ENCODE data around the gene PDE4D.
"Not testable (repeated sequence)": the region's sequence is repeated elsewhere in the genome, so short reads cannot be mapped to it uniquely, and the experiment has no call there.

The PDE4D gene

DNA sequence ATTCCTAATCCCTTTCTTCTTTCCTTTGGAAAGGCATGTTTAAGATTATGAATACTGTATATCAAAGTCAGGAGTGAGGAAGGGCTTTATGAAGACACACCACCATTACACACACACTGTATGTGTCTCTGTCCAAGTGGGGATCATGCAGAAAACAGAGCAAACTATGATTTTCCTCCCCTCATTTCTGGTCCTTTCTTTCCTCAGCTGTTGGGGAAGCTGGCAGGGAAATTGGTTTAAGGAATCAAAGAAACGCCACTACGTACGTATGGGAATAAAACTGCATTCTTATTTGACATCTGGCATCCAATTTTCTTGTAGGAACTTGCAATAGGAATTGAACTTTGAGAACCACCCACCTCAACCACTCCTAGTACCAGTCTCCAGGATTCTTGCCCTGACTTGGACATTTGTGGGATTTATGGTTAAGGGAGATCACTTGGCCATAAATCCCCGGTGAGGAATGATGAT lies 125.8 kb downstream of the PDE4D start:
- DNase-seq = no peak

DNA sequence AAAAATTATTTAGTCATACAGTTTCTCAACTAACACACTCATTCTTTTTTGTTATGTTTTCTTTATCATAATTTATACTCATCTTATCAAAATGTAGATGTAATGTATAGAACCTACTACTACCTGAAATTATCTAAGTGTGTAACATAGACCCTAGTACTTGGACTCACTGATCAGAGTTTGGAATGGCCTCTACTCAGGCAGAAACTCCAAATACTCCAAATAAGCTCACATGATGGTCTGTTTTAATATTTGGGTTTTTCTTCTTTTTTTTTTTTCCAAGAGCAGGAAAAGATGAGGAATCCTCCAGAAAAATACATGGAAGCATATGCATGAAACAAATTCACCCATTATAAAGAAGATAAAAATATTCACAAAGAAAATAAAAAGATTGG lies 126.3 kb downstream of the PDE4D start:
- no peak for DNase-seq

DNA sequence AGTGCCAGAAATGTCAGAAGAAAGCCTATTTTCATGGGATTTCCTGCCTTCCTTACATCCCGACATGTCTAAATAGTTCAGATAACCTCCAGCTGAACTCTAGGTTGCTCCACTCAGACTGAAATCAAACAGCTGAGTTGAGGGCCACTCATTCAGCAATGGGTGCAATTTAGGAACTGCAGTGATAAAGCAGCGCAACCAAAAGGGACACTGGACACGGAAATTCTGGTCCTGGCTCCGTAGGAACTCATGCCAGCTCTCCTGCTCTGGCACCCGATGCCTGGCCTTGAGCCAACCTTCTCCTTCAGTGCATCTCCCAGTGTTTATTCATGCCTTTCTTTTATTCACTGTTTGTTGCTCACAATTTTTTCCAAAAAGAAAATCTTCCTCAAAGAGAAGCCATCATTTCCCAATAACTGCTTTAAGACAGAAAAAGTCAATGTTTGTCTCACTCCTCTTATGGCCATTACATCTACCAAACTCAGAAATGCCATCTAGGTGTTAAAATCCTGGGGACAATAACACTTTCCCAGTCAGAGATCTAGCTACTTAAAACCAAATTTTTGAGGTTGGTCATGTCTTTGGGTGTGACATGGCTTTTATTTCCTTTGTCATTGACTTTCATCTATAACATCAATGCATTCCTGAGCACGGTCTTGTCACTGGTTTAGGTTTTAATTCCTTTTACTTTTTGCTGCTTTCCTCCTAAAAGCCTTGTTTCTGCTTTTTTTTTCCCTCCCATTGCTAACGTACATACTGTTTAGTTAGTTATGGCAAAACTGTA lies 126.9 kb downstream of the PDE4D start:
- no peak for DNase-seq

DNA sequence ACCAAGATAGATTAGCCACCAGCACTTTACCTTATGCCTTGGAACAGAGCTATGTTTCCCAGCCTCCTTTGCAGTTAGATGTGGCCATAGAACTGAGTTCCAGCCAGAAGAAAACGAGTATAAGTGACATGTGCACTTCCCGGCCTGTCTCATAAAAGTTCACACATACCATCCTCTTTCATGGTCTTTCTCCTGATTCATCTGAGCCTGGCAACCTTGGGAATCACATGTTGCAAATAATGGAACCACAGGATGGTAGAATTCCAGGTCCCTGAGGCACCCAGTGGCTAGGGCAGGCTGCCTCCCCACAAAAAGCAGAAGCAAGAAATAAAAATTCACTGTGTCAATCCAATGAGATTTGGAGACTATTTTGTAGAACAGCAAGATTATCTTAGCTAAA lies 128.1 kb downstream of the PDE4D start:
- no peak for DNase-seq

DNA sequence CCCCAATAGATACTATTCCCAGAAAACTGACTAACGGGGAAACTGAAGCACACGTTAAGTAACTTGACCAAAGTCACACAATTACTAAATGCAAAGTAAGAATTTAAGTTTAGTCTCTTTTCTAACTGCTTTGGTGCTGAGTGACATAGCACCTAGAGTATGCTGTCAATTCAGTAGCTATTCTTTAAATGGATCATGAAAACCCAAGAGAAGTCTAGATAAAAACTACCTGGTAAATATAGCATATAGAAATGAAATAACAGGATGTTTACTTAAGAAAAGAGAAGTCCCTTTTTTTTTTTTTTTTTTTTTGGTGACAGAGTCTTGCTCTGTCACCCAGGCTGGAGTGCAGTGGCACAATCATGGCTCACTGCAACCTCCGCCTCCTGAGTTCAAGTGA lies 129.2 kb downstream of the PDE4D start:
- no peak for DNase-seq

DNA sequence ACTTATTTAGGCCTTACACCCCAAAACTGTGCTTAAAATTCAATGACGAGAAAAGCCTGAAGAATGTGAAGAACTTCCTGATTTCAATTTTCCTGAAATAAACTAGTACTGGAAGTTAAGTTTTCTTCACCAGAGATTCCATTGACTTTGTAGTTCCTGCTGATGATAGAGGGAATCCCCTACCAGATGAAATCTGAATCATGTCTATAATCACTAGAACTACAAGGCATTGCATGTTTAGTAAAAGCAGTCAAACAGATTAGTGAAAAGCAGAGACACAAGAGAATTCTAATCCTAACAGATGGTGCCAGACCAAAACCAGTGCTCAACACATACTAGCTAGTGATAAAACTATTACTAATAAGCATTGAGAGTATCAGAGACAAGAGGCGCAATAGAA lies 130.0 kb downstream of the PDE4D start:
- DNase-seq = no peak

DNA sequence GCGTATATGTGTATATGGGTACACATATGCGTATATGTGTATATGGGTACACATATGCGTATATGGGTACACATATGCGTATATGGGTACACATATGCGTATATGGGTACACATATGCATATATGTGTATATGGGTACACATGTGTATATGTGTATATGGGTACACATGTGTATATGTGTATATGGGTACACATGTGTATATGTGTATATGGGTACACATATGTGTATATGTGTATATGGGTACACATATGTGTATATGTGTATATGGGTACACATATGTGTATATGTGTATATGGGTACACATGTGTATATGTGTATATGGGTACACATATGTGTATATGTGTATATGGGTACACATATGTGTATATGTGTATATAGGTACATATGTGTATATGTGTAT lies 131.3 kb downstream of the PDE4D start:
- not testable (repeated sequence) for DNase-seq

DNA sequence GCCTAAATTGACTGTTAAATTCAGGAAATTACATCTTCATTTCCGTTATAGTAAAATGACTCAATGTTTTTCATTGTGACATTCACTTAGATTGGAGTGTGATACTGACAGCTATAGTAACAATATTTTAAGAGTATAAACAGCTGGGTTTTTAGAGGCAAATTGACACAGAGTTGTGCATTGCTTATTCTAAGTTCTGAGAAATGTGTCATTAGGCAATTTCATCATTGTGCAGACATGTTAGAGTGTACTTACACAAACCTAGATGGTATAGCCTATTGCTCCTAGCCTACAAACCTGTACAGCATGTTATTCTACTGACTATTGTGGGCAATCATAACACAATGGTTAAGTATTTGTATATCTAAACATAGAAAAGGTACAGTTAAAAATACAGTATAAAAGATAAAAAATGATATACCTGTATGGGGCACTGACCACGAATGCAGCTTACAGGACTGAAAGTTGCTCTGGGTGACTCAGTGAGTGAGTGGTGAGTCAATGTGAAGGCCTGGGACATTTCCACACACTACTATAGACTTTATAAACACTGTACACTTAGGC lies 132.7 kb downstream of the PDE4D start:
- peak; percentile 66 for DNase-seq

DNA sequence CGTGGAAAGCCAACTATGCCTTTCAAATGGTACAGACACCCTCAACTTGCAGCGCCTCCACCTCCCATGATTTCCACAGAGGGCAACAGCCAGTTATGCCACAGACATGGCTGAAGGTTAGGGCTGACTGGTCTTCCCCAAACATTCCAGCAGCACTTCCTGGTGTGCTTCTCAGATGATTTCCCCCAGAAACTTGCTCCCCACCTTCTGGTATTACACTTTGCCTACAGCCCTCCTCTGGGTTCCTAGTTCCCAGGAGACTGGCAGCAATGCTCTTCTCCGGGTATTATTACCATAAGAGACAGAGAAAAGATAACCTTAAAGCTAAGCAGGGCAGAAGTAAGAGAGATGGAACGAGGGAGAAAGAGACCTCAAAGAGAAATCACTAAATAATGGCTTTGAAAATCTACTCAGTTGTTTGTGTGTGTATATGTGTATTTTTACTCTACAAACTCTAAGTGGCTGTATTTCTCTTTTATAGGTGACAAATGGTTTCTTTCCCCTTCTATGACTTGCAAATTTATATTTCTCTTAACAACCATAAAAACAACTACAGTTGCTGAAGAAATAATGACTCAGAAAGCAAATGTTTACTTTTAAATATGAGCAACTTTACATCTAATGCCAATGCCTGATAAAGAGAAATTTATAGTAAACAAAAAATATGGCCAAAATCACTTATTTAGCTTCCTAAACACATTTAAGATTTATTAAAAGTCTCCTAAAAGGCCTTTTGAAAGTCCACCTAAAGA lies 133.8 kb downstream of the PDE4D start:
- no peak for DNase-seq

DNA sequence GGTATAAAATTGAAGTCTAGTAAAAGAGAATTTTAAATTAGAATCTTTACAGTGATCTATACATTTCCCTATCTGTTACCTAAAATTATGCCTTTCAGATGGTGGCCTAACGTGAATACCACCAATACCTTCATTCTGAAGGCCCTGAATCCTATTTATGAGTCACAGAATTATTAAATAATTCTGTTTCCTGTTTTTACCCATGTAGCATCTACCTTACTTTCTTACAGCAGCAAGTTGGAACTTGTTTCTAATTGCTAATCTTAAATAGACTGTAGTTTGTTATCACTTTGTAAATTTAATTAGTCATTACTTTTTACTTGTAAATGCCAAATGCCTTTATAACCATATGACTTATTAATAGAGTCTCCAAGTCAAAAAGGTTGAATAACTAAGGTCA lies 135.0 kb downstream of the PDE4D start:
- no peak for DNase-seq

DNA sequence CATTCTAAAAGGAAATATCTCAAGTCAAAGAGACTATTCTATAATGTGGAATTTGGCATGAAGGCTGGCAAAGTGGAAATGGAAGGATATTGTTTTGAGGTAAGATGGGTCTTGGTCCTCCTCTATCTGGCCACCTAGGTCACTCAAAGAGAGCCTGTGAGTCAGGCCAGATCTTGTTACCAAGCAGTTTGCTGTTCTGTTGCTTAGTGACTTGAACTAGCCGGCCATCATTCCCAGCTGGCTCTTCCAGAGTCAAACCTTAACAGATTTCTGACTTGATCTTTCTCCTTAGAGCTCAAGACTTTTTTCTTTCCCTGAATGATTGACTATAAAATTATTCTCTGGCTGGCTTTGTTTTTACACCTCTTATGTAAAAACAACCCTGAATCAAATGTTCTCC lies 136.1 kb downstream of the PDE4D start:
- DNase-seq = no peak

DNA sequence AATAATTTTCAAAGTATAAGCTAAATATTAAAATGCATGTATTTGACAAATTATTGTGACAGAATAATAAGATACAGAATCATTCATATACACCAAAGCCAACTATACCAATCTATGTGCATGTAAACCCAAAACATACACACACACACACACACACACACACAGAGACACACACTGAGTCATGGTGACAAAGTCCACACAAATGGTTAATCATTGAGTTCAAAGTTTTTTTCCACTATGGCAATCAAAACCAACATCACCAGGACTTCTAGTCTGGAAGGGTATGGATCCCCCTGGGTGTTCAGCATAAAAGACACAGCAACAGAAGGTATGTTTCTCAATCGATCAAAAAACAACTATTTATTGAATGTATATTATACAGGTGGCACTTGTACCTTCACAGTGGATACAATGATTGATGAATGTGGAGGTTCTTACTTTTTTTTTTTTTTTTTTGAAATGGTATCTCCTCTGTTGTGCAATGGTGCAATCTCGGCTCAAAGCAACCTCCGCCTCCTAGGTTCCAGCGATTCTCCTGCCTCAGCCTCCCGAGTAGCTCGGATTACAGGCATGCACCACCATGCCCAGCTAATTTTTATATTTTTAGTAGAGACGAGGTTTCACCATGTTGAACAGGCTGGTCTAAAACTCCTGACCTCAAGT lies 137.0 kb downstream of the PDE4D start:
- peak; percentile 24 for DNase-seq

DNA sequence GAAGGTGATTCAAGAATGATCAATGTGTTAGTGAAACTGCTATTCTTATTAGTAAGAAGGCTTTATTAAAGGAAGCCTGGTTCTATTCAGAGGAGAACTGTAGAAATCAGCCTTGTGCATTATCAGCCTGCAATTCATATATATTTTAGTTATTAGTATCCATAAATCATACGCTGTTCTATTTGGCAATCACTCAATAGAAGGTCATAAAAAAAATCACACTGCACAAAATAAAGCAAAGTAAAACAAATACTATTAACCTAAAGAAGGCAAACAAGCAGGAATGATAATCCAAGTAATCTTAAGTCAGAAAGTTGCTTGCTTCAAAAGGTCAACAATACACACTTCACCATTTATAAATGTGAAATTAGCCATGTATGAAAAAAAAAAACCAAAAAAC lies 138.1 kb downstream of the PDE4D start:
- DNase-seq = no peak

DNA sequence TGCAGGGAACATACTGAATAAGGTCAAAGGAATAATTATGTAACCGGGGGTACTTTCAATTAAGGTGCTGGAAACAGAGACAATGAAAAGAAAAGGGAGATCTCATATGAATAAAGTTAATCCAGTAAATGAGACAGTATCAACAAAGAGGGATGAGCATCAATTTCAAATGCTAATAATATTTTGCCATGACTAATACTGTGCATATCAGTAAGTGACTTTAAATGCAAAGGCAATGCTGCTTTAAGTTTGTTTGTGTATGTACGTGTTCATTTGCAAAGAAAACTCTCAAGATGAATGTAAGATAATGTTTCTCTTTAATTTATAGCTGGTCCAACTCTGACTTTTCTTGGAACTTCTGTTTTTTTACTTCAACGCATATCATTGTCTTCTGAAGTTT lies 139.9 kb downstream of the PDE4D start:
- DNase-seq = no peak

DNA sequence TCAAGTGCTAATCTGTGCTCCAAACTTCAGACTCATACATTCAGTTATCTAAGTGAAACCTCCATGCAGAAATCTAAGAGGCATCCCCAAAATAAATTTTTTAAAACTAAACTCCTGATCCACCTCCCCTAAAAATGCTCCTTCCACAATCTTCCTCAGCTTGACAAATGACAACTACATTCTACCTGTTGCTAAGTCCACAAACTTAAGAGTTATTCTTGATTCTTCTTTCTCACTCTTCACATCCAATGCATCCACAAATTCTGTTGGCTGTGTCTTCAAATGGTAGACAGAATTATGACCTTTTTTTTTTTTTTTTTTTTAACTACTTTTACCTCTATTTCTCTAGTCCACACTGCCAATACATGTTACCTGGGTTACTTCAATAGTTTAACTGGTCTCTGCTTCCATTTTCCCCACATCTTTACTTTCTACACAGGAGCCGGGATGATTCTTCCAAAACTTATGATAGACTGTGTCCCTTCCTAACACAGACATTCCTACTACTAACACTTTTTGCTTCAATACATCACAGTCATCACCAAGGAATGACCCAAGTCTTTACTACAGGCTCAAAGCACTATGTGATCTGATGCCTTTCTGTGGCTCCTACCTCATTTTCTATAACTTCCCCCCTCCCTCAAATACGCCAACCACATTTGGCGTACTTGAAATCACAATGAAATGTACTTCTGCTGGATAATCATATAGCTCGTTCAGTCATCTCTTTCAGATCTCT lies 143.6 kb downstream of the PDE4D start:
- peak; percentile 58 for DNase-seq

DNA sequence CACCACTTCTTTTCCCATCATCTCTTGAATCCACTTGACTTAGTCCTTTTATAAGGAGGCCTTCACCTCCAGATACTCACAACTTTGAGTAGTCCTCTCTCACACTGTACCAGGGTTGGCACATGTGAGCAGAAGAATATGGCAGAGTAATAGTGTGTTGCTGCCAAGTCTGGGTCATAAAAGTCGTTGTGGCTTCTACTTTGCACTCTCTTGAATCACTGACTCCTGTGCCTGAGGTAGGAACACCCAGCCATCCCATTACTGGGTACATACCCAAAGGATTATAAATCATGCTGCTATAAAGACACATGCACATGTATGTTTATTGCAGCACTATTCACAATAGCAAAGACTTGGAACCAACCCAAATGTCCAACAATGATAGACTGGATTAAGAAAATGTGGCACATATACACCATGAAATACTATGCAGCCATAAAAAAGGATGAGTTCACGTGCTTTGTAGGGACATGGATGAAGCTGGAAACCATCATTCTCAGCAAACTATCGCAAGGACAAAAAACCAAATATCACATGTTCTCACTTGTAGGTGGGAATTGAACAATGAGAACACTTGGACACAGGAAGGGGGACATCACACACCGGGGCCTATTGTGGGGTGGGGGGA lies 145.4 kb downstream of the PDE4D start:
- DNase-seq = not testable (repeated sequence)

DNA sequence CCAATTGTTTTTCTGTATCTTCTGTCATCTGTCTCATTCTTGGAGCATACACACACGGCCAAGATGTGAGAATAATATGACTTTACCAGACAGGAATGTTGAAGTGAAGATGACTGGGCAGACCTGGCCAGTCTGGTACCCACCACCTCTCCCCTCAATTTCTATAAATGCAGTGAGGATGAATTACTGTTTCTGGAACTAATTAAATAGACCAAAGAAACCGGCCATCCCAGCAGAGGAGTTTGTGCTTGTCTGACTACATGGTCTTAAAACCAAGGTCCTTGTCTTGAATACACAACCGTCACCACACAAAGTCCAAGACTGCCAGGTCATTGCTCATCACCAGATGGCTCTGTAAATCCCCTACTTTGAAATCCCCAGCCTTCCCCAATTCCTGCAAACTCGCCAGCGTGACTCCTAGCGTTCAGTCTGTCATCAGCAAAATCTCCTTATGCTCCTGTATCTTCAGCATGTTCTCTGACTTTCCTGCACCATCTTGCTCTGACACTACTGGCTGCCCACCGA lies 147.2 kb downstream of the PDE4D start:
- DNase-seq = peak; percentile 78

DNA sequence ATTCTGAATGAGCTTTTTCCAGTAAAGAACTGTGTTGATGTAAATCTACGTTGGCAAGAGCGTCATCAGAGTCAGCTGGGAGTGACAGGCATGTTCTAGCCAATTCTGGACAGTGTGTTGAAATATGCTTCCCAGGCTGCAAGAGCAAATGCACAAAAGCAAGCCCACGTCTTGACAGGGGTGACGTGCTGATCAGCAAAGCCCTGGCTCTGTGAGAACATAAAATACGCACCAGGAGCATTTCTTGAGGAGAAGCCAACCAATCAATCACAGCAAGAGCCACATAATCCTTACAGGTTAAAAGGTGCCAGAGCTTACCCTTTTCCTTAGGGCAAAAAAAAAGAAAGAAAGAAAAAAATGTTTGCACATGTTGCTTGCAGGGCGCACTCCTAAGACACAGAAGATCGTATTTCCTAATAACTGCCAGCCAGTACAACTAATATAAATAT lies 148.1 kb downstream of the PDE4D start:
- DNase-seq = peak; percentile 65

DNA sequence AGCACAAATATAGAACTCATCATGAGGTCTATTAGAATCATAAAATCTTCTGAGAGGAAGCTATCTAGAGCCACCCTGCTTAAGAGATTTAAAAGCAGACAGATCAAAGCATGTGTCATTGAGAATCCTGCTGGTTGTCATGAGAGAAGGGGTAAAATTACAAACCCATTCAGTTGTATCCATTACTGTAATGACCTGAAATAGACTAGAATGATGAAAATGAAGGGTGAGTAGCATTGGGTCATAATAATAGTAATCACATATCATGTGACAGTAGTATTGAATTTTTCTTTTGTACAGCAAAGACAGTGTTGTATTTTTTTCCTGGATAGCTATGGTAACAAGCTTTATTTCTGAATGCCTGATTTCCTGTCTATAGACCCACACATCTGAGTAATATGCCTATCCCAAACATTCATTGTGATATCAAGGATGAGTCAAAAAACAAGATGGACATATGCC lies 149.0 kb downstream of the PDE4D start:
- DNase-seq = peak; percentile 74

DNA sequence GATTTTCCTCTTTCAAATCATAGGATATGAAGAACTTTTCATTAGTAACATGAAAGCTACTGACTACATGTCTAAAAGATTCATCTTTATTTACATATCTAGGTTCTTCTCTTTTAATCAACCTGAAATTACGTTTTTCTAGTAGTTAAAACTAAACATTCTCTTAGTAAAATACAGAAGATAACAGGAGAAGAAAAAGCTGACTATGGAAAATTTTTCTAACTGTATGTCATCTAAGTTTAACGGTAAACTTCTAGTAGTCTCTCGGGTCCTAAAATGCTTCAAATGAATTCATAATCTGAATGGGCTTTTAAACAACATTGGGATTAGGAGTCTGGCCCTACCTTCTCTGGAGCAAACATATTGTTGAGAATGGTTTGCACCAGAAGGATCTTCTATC lies 151.9 kb downstream of the PDE4D start:
- DNase-seq = no peak

DNA sequence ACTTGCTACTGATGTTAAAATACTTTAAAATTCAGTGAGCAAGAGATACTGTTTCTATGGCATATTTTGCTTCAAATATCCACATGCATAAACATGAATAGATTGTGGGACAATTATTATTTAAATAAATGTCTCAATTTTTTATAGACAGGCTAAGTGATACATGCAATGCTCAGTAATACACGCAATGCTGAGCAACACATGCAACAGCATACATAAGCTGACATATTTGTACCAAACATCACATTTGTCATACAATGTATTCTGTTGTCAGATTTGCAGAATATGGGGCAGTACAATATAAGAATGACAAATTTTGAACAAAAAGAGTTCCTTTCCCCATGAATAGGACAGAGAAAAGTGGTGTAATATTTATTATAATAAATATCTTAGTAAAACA lies 155.5 kb downstream of the PDE4D start:
- no peak for DNase-seq

DNA sequence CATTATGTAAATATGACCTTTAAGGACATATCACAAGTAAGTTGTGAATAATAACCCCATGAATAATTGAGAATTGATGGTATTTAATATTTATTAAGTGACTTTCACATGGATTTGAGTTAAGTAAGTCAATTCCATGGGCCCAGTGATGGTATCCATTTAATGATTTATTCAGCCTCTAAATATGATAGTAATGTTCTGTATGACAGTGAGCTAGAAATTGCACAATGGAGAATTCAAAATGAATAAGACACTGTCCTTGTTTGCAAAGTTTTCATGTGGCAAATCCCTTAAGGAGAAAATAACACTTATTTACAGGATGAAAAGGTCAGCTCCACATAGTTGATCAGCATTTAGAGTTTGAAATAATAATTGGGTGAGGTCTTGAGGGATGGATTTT lies 160.7 kb downstream of the PDE4D start:
- DNase-seq = no peak
